Activated CD4-positive, alpha-beta T cell treated with anti-CD3 and anti-CD28 coated beads for 48 hours (primary cell): ENCODE data around the gene SLC39A11.
"Not testable (repeated sequence)": the region's sequence is repeated elsewhere in the genome, so short reads cannot be mapped to it uniquely, and the experiment has no call there.

Experiments used
- DNase-seq: peaks from one replicate; pipeline ENCODE4 v3.0.0-alpha.2; 2020

Gene SLC39A11

DNA sequence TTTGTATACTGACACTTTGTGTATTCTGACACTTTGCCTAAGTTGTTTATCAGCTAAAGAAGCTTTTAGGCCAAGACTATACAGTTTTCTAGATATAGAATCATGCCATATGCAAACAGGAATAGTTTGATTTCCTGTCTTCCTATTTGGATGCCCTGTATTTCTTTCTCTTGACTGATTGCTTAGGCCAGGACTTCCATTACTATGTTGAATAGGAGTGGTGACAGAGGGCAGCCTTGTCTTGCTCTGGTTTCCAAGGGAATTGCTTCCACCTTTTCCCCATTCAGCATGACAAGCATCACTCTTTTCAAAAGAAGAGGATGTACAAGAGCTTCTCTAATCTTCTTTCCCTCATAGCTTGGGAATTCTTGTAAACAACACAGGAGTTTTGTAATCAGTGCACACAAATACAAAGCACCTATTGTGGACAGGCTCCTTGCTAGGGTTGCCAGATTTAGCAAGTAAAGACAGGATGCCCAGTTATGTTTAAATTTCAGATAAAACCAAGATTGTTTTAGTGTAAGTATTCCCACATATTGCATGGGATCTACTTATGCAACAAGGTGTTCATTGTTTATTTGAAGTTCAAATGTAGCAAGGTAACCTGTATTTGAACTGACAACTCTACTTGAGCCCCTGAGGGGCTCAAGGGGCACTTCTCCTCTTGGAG is 233.5 kb downstream of the SLC39A11 start:
- DNase-seq = no peak

GRCh38 chr17:72853440-72854415 is 238.8 kb downstream of the SLC39A11 start:
- no peak for DNase-seq

DNA sequence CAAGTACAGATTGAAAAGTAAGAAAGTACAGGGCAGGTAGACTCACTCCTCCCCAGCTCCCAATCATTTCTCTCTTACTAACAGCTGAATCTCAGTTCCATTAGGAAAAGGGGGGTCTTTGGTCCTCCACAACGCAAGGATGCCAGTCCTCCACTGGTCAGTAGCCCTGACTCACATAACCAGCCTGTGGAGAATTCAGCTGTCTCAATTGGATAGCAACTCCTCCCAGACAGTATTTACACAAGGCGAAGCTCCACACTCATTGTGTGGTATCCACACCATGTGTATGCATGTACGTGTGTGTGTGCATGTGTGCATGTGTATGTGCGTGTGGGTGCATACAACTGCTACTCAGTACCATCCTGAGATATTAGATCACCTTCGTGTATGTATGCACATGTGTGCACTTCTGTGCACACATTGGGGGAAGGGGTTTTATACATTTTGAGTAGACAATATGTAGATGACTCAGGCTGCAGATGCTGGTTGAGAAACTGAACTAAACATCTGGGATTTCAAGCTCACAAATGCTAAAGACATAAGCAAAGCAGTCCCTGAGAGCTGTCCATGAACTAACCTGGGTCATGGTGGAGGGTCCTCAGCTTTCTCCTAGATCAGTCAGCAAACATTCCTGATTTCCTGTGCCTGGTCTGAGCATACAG is 240.1 kb downstream of the SLC39A11 start:
- DNase-seq = no peak

DNA sequence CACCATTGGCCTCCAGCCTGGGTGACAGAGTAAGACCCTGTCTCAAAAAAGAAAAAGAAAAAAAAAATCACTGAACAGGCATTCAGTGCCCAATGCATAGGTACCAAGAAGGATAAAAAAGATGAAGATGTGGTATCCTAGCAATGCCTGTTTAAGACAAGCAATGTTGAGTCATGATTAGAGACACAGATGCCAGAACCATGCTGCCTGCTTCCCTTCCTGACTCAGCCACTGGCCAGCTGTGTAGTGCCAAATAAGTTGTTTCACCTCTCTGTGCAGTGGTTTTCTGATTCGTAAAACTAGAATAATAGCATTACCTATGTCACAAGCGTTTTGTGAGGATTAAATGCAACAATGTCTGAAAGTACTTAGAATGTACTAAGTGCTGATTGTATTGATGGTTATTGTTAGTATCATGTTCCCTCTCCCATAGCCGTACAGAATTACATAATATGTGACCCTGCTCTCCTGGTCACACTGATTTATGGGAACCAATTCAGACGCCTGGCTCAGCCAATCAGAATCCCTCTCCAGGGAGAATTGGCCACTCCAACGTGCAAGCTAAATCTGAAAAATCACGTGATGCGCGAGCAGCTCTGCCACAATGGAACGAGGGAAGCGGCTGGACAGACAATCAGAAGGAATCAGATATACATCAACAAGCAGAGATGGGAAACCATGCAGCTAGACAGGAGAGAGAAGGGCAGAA is 241.9 kb downstream of the SLC39A11 start:
- no peak for DNase-seq

GRCh38 chr17:72846399-72846798 is 246.1 kb downstream of the SLC39A11 start:
- no peak for DNase-seq

DNA sequence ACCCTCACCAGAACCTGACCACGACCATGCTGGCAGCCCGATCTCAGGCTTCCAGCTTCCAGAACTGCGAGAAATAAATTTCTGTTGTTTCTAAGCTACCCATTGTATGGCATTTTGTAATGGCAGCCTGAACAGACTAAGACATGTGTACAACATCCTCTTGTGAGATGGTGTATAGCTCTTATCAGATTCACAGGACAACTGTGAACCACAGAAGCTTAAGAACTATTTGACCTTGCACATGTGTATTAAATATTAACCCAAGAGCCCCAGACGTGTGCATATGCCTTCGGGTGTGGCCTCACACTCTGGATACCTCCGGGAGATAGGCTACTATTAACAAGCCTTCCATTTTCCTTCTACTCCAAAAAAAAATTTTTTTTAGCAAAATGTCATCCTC is 248.9 kb downstream of the SLC39A11 start:
- no peak for DNase-seq

DNA sequence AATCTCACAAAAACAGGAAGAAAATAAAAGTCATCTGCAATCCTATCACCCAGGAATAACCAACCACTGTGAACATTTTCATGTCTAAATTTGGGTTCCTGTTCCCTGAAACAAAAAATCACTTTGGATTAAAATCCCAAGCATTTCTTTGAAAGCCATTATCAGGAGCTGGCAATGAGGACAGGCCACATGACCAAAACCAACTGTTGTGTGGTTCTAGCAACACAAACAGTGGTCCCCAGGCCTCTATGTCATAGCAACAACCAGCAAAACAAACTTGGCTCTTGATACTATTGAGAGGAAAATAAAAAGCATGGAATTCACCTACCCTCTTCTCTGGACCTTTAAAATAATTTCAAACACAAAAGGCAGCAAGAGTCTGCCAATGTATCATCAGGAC is 252.5 kb downstream of the SLC39A11 start:
- DNase-seq = no peak

DNA sequence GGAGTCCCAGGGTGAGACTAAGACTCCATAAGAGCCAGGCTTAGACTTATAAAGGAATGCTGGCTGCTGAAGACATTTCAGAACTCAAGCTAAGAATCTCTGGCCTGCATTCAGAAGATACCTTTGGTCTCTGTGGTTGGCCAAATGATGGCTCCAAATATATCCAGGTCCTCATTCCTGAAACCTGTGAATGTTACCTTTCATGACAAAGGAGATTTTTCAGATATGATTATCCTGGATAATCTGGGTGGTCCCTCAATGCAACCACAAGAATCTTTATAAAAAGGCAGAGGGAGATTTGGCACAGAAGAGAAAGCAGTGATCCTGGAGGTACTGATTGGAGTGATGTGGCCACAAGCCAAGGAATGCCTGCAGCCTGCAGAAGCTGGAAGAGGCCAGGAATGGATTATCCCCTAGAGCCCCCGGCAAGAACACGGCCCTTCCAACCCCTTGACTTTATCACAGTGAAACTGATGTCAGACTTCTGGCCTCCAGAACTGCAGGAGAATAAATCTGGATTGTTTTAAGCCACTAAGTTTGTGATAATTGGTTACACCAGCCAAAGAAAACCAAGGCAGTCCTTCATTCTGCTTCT is 253.3 kb downstream of the SLC39A11 start:
- no peak for DNase-seq

DNA sequence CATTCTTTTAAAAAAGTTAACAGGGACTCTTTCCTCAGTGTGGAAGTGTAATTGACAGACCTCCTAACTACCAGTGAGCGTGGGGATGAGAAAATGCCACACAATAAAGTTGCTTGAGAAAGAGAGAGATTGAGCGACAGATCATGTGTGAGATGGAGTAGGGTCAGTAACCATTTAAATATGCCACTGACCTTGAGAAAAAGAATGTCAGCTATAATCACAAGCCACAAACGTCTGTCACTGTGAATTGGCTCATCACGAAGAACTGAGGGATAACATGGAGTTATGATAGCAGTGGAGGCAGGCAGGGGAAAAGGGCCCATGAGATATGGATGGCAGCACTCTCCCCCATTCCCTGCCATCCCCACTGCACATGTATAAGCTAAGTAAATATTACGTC is 253.9 kb downstream of the SLC39A11 start:
- no peak for DNase-seq

- DNase-seq = no peak
Observed at GRCh38 chr17:72838068-72838467, 254.4 kb downstream of the SLC39A11 start.

DNA sequence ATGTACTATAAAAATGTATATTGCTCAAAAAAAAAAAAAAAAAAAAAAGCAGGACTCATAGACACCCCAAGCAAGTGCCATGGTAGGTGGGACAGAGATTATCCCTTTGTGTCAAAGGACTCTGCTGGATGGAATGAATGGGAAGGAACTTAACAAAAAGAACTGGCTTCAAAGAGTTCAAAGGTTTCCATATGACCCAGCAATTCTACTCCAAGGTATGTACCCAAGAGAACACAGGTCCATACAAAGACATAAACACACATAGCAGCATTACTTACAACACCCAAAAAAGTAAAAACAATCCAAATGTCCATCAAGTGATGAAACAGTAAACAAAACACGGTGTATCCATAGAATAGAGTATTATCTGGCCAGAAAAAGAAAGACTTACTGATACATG is 255.2 kb downstream of the SLC39A11 start:
- no peak for DNase-seq

DNA sequence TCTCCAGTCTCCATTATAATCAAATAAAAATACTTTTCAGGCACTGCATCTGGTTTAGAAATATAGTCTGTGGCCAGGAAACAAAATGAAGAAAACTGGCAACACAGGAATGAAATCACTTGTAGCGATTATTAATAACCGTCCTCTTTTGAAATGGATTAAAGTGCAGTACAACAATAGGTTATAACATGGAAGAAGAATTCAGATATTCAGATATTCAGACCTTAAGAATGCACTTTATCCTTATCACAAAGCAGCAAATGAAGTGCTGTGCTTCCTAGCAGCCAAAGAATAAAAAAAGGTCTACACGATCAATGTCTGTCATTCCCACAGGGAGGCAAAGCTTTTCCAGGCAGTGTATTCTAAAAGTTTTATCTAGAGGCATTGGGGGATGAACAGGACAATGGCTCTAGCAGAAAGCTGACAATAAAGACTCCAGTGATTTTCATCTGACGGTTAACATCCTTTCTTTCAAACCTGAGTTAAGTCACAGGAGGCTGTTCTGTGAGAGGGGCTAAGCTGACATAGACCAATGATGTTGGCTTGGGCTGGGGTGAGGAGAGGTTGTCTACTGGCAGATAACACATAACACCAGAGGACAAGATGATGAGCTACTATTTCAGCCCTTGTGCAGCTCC is 259.2 kb downstream of the SLC39A11 start:
- no peak for DNase-seq

DNA sequence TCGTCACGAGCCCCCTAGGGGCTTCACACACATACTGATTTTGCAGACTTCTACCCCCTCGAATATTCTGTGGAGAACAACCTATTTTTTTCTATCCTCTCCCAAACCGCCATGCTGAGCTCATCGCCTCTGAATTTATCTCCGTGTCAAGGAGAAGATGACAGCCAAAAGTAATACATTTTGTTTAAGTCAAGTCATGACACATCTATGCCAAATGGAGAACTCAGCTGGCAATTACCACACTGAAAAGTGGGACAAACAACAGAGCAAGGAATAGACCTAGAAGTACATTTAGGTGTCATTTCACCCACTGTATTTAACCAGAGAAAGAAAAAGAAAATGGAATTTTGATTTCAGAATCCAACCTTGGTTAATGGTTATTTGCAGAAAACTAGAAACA is 260.2 kb downstream of the SLC39A11 start:
- no peak for DNase-seq

GRCh38 chr17:72829883-72830282 is 262.6 kb downstream of the SLC39A11 start:
- DNase-seq = no peak

DNA sequence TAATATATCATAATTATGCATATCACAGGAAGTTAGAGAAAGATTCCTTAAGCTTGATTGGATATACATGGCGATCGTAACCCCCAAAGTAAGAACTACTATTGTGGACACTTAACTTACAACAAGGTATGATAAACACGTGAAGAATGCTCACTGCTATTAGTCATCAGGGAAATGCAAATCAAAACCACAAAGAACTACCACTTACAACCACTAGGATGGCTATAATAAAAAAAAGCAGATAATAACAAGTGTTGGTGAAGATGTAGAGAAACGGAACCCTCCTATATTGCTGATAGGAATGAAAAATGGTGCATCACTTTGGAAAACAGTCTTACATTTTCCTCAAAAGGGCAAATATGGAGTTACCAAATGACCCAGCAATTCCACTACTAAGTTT is 265.9 kb downstream of the SLC39A11 start:
- DNase-seq = no peak

GRCh38 chr17:72826059-72826458 is 266.4 kb downstream of the SLC39A11 start:
- DNase-seq = not testable (repeated sequence)

DNA sequence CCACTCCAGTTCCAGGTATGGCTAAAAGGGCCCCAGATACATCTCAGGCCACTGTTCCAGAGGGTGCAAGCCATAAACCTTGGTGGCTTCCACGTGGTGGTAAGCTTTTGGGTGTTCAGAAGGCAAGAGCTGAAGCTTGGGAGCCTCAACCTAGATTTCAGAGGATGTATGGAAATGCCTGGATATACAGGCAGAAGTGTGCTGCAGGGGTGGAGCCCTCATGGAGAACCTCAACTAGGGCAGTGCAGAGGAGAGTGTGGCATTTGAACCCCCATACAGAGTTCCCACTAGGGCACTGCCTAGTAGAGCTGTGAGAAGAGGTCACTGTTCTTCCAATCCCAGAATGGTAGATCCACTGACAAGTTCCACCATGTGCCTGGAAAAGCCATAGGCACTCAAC is 267.3 kb downstream of the SLC39A11 start:
- no peak for DNase-seq

DNA sequence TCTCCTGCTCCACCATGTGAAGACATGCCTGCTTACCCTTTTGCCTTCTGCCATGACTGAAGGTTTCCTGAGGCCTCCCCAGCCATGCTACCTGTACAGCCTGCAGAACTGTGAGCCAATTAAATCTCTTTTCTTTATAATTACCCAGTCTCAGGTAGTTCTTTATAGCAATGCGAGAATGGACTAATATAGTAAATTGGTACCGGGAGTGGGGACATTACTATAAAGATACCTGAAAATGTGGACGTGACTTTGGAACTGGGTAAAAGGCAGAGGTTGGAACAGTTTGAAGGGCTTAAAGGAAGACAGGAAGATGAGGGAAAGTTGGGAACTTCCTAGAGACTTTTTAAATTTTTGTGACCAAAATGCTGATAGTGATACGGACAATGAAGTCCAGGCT is 268.2 kb downstream of the SLC39A11 start:
- DNase-seq = not testable (repeated sequence)

DNA sequence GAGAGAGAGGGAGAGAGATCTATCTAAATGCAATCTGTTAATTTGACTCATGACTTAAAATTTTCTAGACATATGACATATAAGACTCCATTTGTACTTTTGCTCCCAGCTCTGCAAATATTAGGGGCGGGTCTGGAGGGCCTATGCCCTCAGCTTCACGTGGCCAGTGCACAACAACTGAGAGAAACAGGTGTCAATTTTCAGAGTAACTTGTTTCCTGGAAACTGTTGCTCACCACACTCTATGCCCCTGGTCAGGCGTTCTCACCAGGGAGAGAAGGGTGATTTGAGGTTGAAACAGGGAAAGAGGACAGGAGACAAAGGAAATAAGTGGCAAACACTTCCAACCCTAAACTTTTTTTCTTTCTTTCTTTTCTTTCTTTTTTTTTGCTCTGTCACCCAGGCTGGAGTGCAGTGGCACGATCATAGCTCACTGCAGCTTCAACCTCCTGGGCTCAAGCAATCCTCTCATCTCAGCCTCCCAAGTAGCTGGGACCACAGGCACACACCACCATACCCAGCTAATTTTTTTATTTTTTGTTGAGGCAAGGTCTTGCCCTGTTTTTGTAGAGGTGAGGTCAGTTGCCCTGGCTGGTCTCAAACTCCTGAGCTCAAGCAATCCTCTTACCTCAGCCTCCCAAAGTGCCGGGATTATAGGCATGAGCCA is 270.0 kb downstream of the SLC39A11 start:
- no peak for DNase-seq

DNA sequence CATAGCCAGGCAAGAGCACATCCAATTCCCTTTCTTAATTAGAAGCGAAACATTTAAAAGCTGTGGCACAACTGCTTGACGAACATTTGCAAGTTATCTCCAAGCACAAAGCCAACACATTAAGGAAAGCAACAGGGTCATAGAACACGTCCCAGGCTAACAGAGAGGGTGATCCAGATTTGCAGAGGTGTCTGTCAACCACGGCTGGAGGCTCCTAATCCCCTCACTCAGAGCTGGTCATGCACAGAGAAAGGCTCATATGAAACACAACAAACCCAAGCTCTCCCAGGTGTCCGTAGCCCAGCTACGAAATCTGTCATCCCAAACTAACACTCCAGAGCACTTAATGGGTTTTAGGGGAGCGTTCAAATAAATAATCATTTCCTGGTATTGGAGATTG is 276.1 kb downstream of the SLC39A11 start:
- no peak for DNase-seq

- DNase-seq = no peak
Observed at GRCh38 chr17:72813481-72813880, 279.0 kb downstream of the SLC39A11 start.

DNA sequence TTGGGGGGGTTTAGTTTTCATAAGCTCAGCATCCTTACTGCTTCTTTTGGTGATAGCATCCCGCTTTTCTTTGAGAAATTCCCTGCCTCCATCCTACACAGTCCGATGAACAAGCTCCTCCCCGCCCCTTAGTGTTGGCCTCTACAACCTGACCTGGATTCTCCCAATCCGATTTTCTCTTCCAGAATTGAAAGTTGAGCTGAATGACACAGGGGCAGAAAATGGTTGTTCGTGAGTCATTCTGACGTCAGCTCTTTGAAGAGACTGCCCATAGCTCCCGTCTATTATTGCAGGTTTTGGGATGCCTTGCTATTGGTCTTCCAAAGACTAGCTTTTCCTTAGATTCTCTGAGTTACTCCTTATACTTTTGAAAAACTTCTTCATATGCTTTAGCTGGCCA is 279.7 kb downstream of the SLC39A11 start:
- no peak for DNase-seq
